ENCODE results near the gene GATA2.

DNA sequence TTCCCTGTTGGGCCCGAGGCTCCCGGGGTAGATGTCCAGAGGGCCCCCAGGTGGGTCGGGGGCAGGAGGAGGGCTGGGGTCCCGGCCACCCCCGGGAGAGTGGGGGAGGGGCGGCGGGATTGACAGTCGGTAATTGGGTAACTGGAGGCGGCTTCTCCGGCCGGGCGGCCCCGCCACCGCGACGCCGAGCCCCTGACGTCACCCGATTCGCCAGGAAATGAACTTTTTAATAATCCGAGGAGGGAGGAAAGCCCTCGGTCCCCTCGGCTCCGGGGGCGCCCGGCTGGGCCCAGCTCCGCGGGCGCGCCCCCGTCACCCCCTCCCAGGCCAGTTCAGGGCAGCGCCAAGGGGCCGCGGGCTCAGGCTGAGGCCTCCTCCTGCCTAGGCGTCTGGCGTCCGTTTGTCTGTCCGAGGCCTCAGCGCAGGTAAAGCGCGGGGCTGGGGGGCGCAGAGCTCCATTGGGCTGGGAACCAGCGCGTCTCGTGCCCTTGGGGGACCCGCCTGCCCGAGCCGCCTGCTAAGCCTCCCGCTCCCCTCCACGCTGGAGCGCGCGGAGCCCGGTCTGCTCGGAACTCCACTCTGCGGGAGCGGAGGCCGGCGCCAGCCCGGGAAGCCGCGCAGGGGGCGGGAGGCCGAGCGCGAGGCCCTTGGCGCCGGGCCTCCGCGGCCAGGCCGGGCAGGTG, 3.9 kb downstream of the GATA2 start:
- peak in 1 of 4 experiments; percentile 4 for TF ChIP-seq CTCF (IDR thresholded peaks at IDR 0.05)
- TF ChIP-seq POLR2A (IDR thresholded peaks at IDR 0.05), result peak; percentile 87
- TF ChIP-seq POLR2AphosphoS5 (IDR thresholded peaks at IDR 0.05), result peak; percentile 44

All from prostate gland (tissue), 2 donors.